ENCODE measurements around the gene SLC30A9.
A peak's percentile ranks its signal among the peaks of the same experiment; 100 is the strongest.

The SLC30A9 gene

GRCh38 chr4:41989994-41990364, 351 bp upstream of the SLC30A9 start:
- Histone ChIP-seq H3K4me2 (ENCODE audit: low read length, poor library complexity, severe bottlenecking) (peak overlapping the region; percentile 87), H4K8ac (ENCODE audit: low read length) (peak overlapping the region; percentile 28), H2BK120ac (ENCODE audit: low read depth, low read length) (peak overlapping the region; percentile 5), H3K27ac (ENCODE audit: low read length, poor library complexity, severe bottlenecking) (peak overlapping the region; percentile 14), H3K4me1 (ENCODE audit: control insufficient read depth, insufficient read depth, low read depth, low read length) (peaks cover 5% of the 10 kb centered on the region), H3K18ac (ENCODE audit: low read depth in 1 of 2, low read length in 2 of 2) (peak overlapping the region; percentile 21 to 23), H3K14ac (ENCODE audit: low read length in 2 of 2) (no peak overlapping the region), H2AK5ac (ENCODE audit: low read length, severe bottlenecking) (no peak overlapping the region), H3K9me3 (ENCODE audit: control insufficient read depth, low read length) (no peaks in the 10 kb centered on the region), H2BK15ac (ENCODE audit: low read depth, poor library complexity, severe bottlenecking) (no peak overlapping the region), H2BK5ac (ENCODE audit: low read depth, low read length, poor library complexity, severe bottlenecking) (peak overlapping the region; percentile 66), H3K27me3 (ENCODE audit: control insufficient read depth in 1 of 2, insufficient read depth in 1 of 2, low read length in 2 of 2) (no peaks in the 10 kb centered on the region), H4K91ac (ENCODE audit: low read length) (no peak overlapping the region), H2AFZ (ENCODE audit: low read depth, low read length) (peak overlapping the region; percentile 99), H2BK12ac (ENCODE audit: low read length in 2 of 2) (no peak overlapping the region), H3K36me3 (ENCODE audit: control insufficient read depth in 1 of 2, insufficient read depth in 2 of 2, low read depth in 1 of 2, low read length in 2 of 2) (no peaks in the 10 kb centered on the region), H3K4ac (ENCODE audit: low read depth in 1 of 2, low read length in 2 of 2) (no peak overlapping the region), H3K23ac (ENCODE audit: low read length in 2 of 2) (no peak overlapping the region), H3K79me1 (replicated peaks; ENCODE audit: low read length, poor library complexity, severe bottlenecking) (peaks cover 8% of the 10 kb centered on the region), H3K4me3 (ENCODE audit: insufficient read depth in 1 of 2, low read depth in 1 of 2, low read length in 2 of 2) (peak overlapping the region; percentile 84 to 86), H3K9ac (ENCODE audit: low read length) (peak overlapping the region; percentile 98)
- WGBS = 0% methylated on average over 12 of the region's 12 CpGs
- no peak for DNase-seq

GRCh38 chr4:41991916-41992767, 1.8 kb downstream of the SLC30A9 start:
- H3K4me3 ChIP-seq (ENCODE audit: insufficient read depth in 1 of 2, low read depth in 1 of 2, low read length in 2 of 2) = peak overlapping the region in 1 of 2 experiments; percentile 84
- H3K4me2 ChIP-seq (ENCODE audit: low read length, poor library complexity, severe bottlenecking) = peak overlapping the region; percentile 27
- no peak overlapping the region for H2BK5ac ChIP-seq (ENCODE audit: low read depth, low read length, poor library complexity, severe bottlenecking)
- no peak overlapping the region for H3K27ac ChIP-seq (ENCODE audit: low read length, poor library complexity, severe bottlenecking)
- no peaks in the 10 kb centered on the region for H3K27me3 ChIP-seq (ENCODE audit: control insufficient read depth in 1 of 2, insufficient read depth in 1 of 2, low read length in 2 of 2)
- H3K18ac ChIP-seq (ENCODE audit: low read depth in 1 of 2, low read length in 2 of 2) = no peak overlapping the region
- no peak overlapping the region for H2BK15ac ChIP-seq (ENCODE audit: low read depth, poor library complexity, severe bottlenecking)
- peak overlapping the region; percentile 98 for H3K9ac ChIP-seq (ENCODE audit: low read length)
- no peak overlapping the region for H3K23ac ChIP-seq (ENCODE audit: low read length in 2 of 2)
- H2AK5ac ChIP-seq (ENCODE audit: low read length, severe bottlenecking) = no peak overlapping the region
- H3K4me1 ChIP-seq (ENCODE audit: control insufficient read depth, insufficient read depth, low read depth, low read length) = peaks cover 7% of the 10 kb centered on the region
- no peak overlapping the region for H4K8ac ChIP-seq (ENCODE audit: low read length)
- H3K79me1 ChIP-seq (replicated peaks; ENCODE audit: low read length, poor library complexity, severe bottlenecking) = peaks cover 19% of the 10 kb centered on the region
- no peak overlapping the region for H2BK120ac ChIP-seq (ENCODE audit: low read depth, low read length)
- no peak overlapping the region for H3K4ac ChIP-seq (ENCODE audit: low read depth in 1 of 2, low read length in 2 of 2)
- no peaks in the 10 kb centered on the region for H3K9me3 ChIP-seq (ENCODE audit: control insufficient read depth, low read length)
- H3K36me3 ChIP-seq (ENCODE audit: control insufficient read depth in 1 of 2, insufficient read depth in 2 of 2, low read depth in 1 of 2, low read length in 2 of 2) = peaks cover 0 to 6% of the 10 kb centered on the region in 2 experiments
- no peak overlapping the region for H2BK12ac ChIP-seq (ENCODE audit: low read length in 2 of 2)
- no peak overlapping the region for H4K91ac ChIP-seq (ENCODE audit: low read length)
- peak; percentile 61 for DNase-seq
- H2AFZ ChIP-seq (ENCODE audit: low read depth, low read length) = no peak overlapping the region
- 89% methylated on average over 9 of the region's 10 CpGs for WGBS
- no peak overlapping the region for H3K14ac ChIP-seq (ENCODE audit: low read length in 2 of 2)

- Histone ChIP-seq H3K79me1 (replicated peaks; ENCODE audit: low read length, poor library complexity, severe bottlenecking) (peaks cover 21% of the 10 kb centered on the region), H2AK5ac (ENCODE audit: low read length, severe bottlenecking) (no peak overlapping the region), H3K4me3 (ENCODE audit: insufficient read depth in 1 of 2, low read depth in 1 of 2, low read length in 2 of 2) (peak overlapping the region in 1 of 2 experiments; percentile 84), H3K27me3 (ENCODE audit: control insufficient read depth in 1 of 2, insufficient read depth in 1 of 2, low read length in 2 of 2) (no peaks in the 10 kb centered on the region), H2BK12ac (ENCODE audit: low read length in 2 of 2) (no peak overlapping the region), H3K4me1 (ENCODE audit: control insufficient read depth, insufficient read depth, low read depth, low read length) (peaks cover 7% of the 10 kb centered on the region), H3K18ac (ENCODE audit: low read depth in 1 of 2, low read length in 2 of 2) (no peak overlapping the region), H3K36me3 (ENCODE audit: control insufficient read depth in 1 of 2, insufficient read depth in 2 of 2, low read depth in 1 of 2, low read length in 2 of 2) (peaks cover 0 to 6% of the 10 kb centered on the region in 2 experiments), H2BK15ac (ENCODE audit: low read depth, poor library complexity, severe bottlenecking) (no peak overlapping the region), H2BK5ac (ENCODE audit: low read depth, low read length, poor library complexity, severe bottlenecking) (no peak overlapping the region), H3K9ac (ENCODE audit: low read length) (peak overlapping the region; percentile 98), H2AFZ (ENCODE audit: low read depth, low read length) (no peak overlapping the region), H4K8ac (ENCODE audit: low read length) (no peak overlapping the region), H3K4ac (ENCODE audit: low read depth in 1 of 2, low read length in 2 of 2) (no peak overlapping the region), H3K14ac (ENCODE audit: low read length in 2 of 2) (no peak overlapping the region), H3K4me2 (ENCODE audit: low read length, poor library complexity, severe bottlenecking) (no peak overlapping the region), H3K23ac (ENCODE audit: low read length in 2 of 2) (no peak overlapping the region), H4K91ac (ENCODE audit: low read length) (no peak overlapping the region), H3K9me3 (ENCODE audit: control insufficient read depth, low read length) (no peaks in the 10 kb centered on the region), H3K27ac (ENCODE audit: low read length, poor library complexity, severe bottlenecking) (no peak overlapping the region), H2BK120ac (ENCODE audit: low read depth, low read length) (no peak overlapping the region)
- WGBS = no CpG with 5 or more reads among the region's 4 CpGs
- no peak for DNase-seq
These were observed 2.9 kb downstream of the SLC30A9 start for GRCh38 chr4:41992967-41993857.

- Histone ChIP-seq H3K4me1 (ENCODE audit: control insufficient read depth, insufficient read depth, low read depth, low read length) (peaks cover 7% of the 10 kb centered on the region), H3K27me3 (ENCODE audit: control insufficient read depth in 1 of 2, insufficient read depth in 1 of 2, low read length in 2 of 2) (no peaks in the 10 kb centered on the region), H2AK5ac (ENCODE audit: low read length, severe bottlenecking) (no peak overlapping the region), H3K4me2 (ENCODE audit: low read length, poor library complexity, severe bottlenecking) (no peak overlapping the region), H4K8ac (ENCODE audit: low read length) (no peak overlapping the region), H2BK12ac (ENCODE audit: low read length in 2 of 2) (no peak overlapping the region), H3K36me3 (ENCODE audit: control insufficient read depth in 1 of 2, insufficient read depth in 2 of 2, low read depth in 1 of 2, low read length in 2 of 2) (peaks cover 0 to 6% of the 10 kb centered on the region in 2 experiments), H2AFZ (ENCODE audit: low read depth, low read length) (no peak overlapping the region), H3K9me3 (ENCODE audit: control insufficient read depth, low read length) (no peaks in the 10 kb centered on the region), H2BK5ac (ENCODE audit: low read depth, low read length, poor library complexity, severe bottlenecking) (no peak overlapping the region), H3K4me3 (ENCODE audit: insufficient read depth in 1 of 2, low read depth in 1 of 2, low read length in 2 of 2) (no peak overlapping the region), H3K14ac (ENCODE audit: low read length in 2 of 2) (no peak overlapping the region), H4K91ac (ENCODE audit: low read length) (no peak overlapping the region), H3K27ac (ENCODE audit: low read length, poor library complexity, severe bottlenecking) (no peak overlapping the region), H3K9ac (ENCODE audit: low read length) (no peak overlapping the region), H3K18ac (ENCODE audit: low read depth in 1 of 2, low read length in 2 of 2) (no peak overlapping the region), H3K23ac (ENCODE audit: low read length in 2 of 2) (no peak overlapping the region), H3K4ac (ENCODE audit: low read depth in 1 of 2, low read length in 2 of 2) (no peak overlapping the region), H2BK15ac (ENCODE audit: low read depth, poor library complexity, severe bottlenecking) (no peak overlapping the region), H3K79me1 (replicated peaks; ENCODE audit: low read length, poor library complexity, severe bottlenecking) (peaks cover 21% of the 10 kb centered on the region), H2BK120ac (ENCODE audit: low read depth, low read length) (no peak overlapping the region)
- DNase-seq = no peak
- 100% methylated on average over 3 of the region's 3 CpGs for WGBS
These were observed 4.2 kb downstream of the SLC30A9 start for GRCh38 chr4:41994461-41994985.
